H9 (cell line): ENCODE results near the gene LRP2. TPM values are rescaled to one million over a fixed set of nuclear protein-coding genes. Genes with fewer than 3 reads are reported as not detected.

Experiments
- DNase-seq: peaks from one replicate; pipeline ENCODE4 v3.0.0-alpha.2; 2017
- H2AFZ ChIP-seq: one replicate; pipeline ENCODE4 v1.6.1; 2013; ENCODE audit warnings: mild to moderate bottlenecking, low read length, control low read depth, moderate library complexity
- H2AK5ac ChIP-seq: 2 replicates; pipeline ENCODE4 v1.6.1; 2013; ENCODE audit warnings: low read length, control low read depth, mixed read lengths; ENCODE audit not compliant: insufficient read length
- H2BK120ac ChIP-seq: one replicate; pipeline ENCODE4 v1.6.1; 2013; ENCODE audit warnings: low read depth, mild to moderate bottlenecking, low read length, control low read depth, inconsistent platforms; ENCODE audit not compliant: poor library complexity, severe bottlenecking
- H2BK12ac ChIP-seq: 2 replicates; pipeline ENCODE4 v1.6.1; 2013; ENCODE audit warnings: low read length, control low read depth, mixed read lengths, low read depth; ENCODE audit not compliant: insufficient read length
- H2BK15ac ChIP-seq: 2 replicates; pipeline ENCODE4 v1.6.1; 2013; ENCODE audit warnings: low read depth, low read length, control low read depth
- H2BK20ac ChIP-seq: one replicate; pipeline ENCODE4 v1.6.1; 2013; ENCODE audit warnings: low read depth, mild to moderate bottlenecking, low read length, control low read depth, inconsistent platforms; ENCODE audit not compliant: poor library complexity, severe bottlenecking
- H2BK5ac ChIP-seq: 2 replicates; pipeline ENCODE4 v1.6.1; 2013; ENCODE audit warnings: low read length, control low read depth, mixed read lengths; ENCODE audit not compliant: insufficient read length
- H3K14ac ChIP-seq: 2 replicates; pipeline ENCODE4 v1.6.1; 2013; ENCODE audit warnings: low read length, control low read depth; ENCODE audit not compliant: insufficient read depth
- H3K18ac ChIP-seq: 2 replicates; pipeline ENCODE4 v1.6.1; 2013; ENCODE audit warnings: low read depth, mild to moderate bottlenecking, mixed read lengths, low read length, control low read depth; ENCODE audit not compliant: insufficient read length
- H3K23ac ChIP-seq: 2 replicates; pipeline ENCODE4 v1.6.1; 2013; ENCODE audit warnings: low read length, control low read depth, mixed read lengths, low read depth; ENCODE audit not compliant: insufficient read length
- H3K23me2 ChIP-seq: 2 replicates; pipeline ENCODE4 v1.6.1; 2013; ENCODE audit warnings: low read depth, mild to moderate bottlenecking, mixed read lengths, low read length, control low read depth; ENCODE audit not compliant: insufficient read length, poor library complexity, severe bottlenecking
- H3K27ac ChIP-seq: 2 replicates; pipeline ENCODE4 v1.5.1; 2013; ENCODE audit warnings: low read length, control low read depth, mixed read lengths, low read depth; ENCODE audit not compliant: insufficient read length
- H3K27me3 ChIP-seq: 2 replicates; pipeline ENCODE4 v1.6.1; 2013; ENCODE audit warnings: low read length, control low read depth, inconsistent platforms; ENCODE audit not compliant: insufficient read depth
- H3K4ac ChIP-seq: 2 replicates; pipeline ENCODE4 v1.6.1; 2013; ENCODE audit warnings: low read depth, mild to moderate bottlenecking, control low read depth, inconsistent platforms, low read length, moderate library complexity
- H3K4me1 ChIP-seq: 2 replicates; pipeline ENCODE4 v1.6.1; 2013; ENCODE audit warnings: low read length, control low read depth, inconsistent platforms; ENCODE audit not compliant: insufficient read depth
- H3K4me2 ChIP-seq: 2 replicates; pipeline ENCODE4 v1.6.1; 2013; ENCODE audit warnings: low read length, control low read depth, mixed read lengths; ENCODE audit not compliant: insufficient read length, insufficient read depth
- H3K56ac ChIP-seq: 2 replicates; pipeline ENCODE4 v1.6.1; 2013; ENCODE audit warnings: low read depth, mild to moderate bottlenecking, mixed read lengths, low read length, control low read depth; ENCODE audit not compliant: insufficient read length
- H3K79me1 ChIP-seq: 2 replicates; pipeline ENCODE4 v1.6.1; 2013; ENCODE audit warnings: low read depth, mild to moderate bottlenecking, moderate library complexity, low read length, control low read depth, inconsistent platforms; ENCODE audit not compliant: insufficient read depth, poor library complexity, severe bottlenecking
- H3K79me2 ChIP-seq: 2 replicates; pipeline ENCODE4 v1.6.1; 2013; ENCODE audit warnings: low read length, control low read depth, inconsistent platforms; ENCODE audit not compliant: insufficient read depth
- H3K9ac ChIP-seq: 2 replicates; pipeline ENCODE4 v1.6.1; 2013; ENCODE audit warnings: low read length, control low read depth, mixed read lengths; ENCODE audit not compliant: insufficient read length; ENCODE audit errors: extremely low read depth
- H3K9me3 ChIP-seq: one replicate; pipeline ENCODE4 v1.6.1; 2013; ENCODE audit warnings: low read depth, low read length, inconsistent platforms; ENCODE audit not compliant: control insufficient read depth
- H3T11ph ChIP-seq: one replicate; pipeline ENCODE4 v1.6.1; 2013; ENCODE audit warnings: mild to moderate bottlenecking, low read length, control low read depth, inconsistent platforms
- H4K20me1 ChIP-seq: one replicate; pipeline ENCODE4 v1.6.1; 2013; ENCODE audit not compliant: control insufficient read depth, insufficient read length, insufficient read depth
- H4K5ac ChIP-seq: 2 replicates; pipeline ENCODE4 v1.6.1; 2013; ENCODE audit warnings: low read depth, mild to moderate bottlenecking, mixed read lengths, low read length, control low read depth; ENCODE audit not compliant: insufficient read length
- H4K8ac ChIP-seq: replicated peaks from 2 replicates; pipeline ENCODE4 v1.6.1; 2013; ENCODE audit warnings: low read length, control low read depth, mixed read lengths, low read depth; ENCODE audit not compliant: insufficient read length
- H4K91ac ChIP-seq: 2 replicates; pipeline ENCODE4 v1.6.1; 2013; ENCODE audit warnings: low read depth, mild to moderate bottlenecking, moderate library complexity, mixed read lengths, low read length, control low read depth; ENCODE audit not compliant: insufficient read length
- H3K27ac Mint-ChIP-seq, 3 experiments: 2 replicates in 2 of 3; 3 replicates in 1 of 3; pipeline ENCODE4 v1.8.0; 2020 to 2021; ENCODE audit warnings: mixed read lengths in 3 of 3, mild to moderate bottlenecking in 1 of 3, moderate library complexity in 1 of 3
- H3K27me3 Mint-ChIP-seq: 2 replicates; pipeline ENCODE4 v1.8.0; 2021; ENCODE audit warnings: low read depth, mild to moderate bottlenecking, moderate library complexity, mixed read lengths
- H3K36me3 Mint-ChIP-seq, 3 experiments: 2 replicates in 2 of 3; 3 replicates in 1 of 3; pipeline ENCODE4 v1.8.0; 2020 to 2021; ENCODE audit warnings: low read depth in 3 of 3, mixed read lengths in 3 of 3; ENCODE audit not compliant: insufficient read depth in 1 of 3
- H3K4me1 Mint-ChIP-seq, 2 experiments: 2 replicates each; pipeline ENCODE4 v1.8.0; 2020; ENCODE audit warnings: mixed read lengths in 2 of 2
- H3K4me3 Mint-ChIP-seq, 2 experiments: 2 replicates in 1 of 2; 3 replicates in 1 of 2; pipeline ENCODE4 v1.8.0; 2020 to 2021; ENCODE audit warnings: mild to moderate bottlenecking in 2 of 2, mixed read lengths in 2 of 2, moderate library complexity in 1 of 2
- H3K9me3 Mint-ChIP-seq, 2 experiments: 2 replicates in 1 of 2; 3 replicates in 1 of 2; pipeline ENCODE4 v1.8.0; 2020; ENCODE audit warnings: mild to moderate bottlenecking in 2 of 2, mixed read lengths in 2 of 2, moderate library complexity in 1 of 2
- WGBS: extraction: QIAGEN DNeasy Blood & Tissue Kit; methylation state at CpG from one replicate; pipeline ENCODE4 v1.1.7; 2013; ENCODE audit warnings: missing lambda C conversion rate, low lambda C conversion rate, mixed read lengths; ENCODE audit not compliant: insufficient read length; ENCODE audit errors: extremely low coverage; 5-methylcytosine and 5-hydroxymethylcytosine counted together
- total RNA-seq: library from RNA; stranded (reverse); gene quantifications from 2 replicates; pipeline ENCODE4 v1.2.1, GENCODE V29; 2021
- TF ChIP-seq, protein P1 (sequence below): fragments of 200-600 bp; sonication (generic); conservative IDR thresholded peaks from 3 replicates; pipeline ENCODE4 v1.8.0; 2021; ENCODE audit warnings: antibody characterized with exemption, mild to moderate bottlenecking

Gene LRP2
- total RNA-seq, 1 experiment from 2014 or later, result 1.4 TPM

- Histone ChIP-seq H3K23me2 (no peaks in the 10 kb centered on the region), H4K20me1 (no peaks in the 10 kb centered on the region), H3K9me3 (no peaks in the 10 kb centered on the region), H3K27ac (no peak overlapping the region), H3K4me2 (no peak overlapping the region), H4K5ac (no peak overlapping the region), H3T11ph (no peak overlapping the region), H3K4me1 (no peaks in the 10 kb centered on the region; the same call in 1 of the 2 replicates), H2AFZ (no peak overlapping the region), H2BK20ac (no peak overlapping the region), H4K91ac (no peak overlapping the region), H2BK120ac (no peak overlapping the region), H3K56ac (no peak overlapping the region), H2BK15ac (no peak overlapping the region), H3K23ac (no peak overlapping the region), H3K79me2 (no peaks in the 10 kb centered on the region), H3K14ac (no peak overlapping the region), H2BK5ac (no peak overlapping the region), H3K4ac (no peak overlapping the region), H4K8ac (no peak overlapping the region), H3K27me3 (no peaks in the 10 kb centered on the region), H2AK5ac (no peak overlapping the region), H3K79me1 (no peaks in the 10 kb centered on the region), H3K9ac (no peak overlapping the region), H3K18ac (no peak overlapping the region), H2BK12ac (no peak overlapping the region)
- no peak overlapping the region for H3K27ac Mint-ChIP-seq
- no peaks in the 10 kb centered on the region; the same call in 1 of the 2 replicates for H3K27me3 Mint-ChIP-seq
- no peak for DNase-seq
- no CpG with 5 or more reads among the region's 2 CpGs for WGBS
- no peak overlapping the region for H3K4me3 Mint-ChIP-seq
- H3K36me3 Mint-ChIP-seq, result no peaks in the 10 kb centered on the region
- H3K9me3 Mint-ChIP-seq, result no peaks in the 10 kb centered on the region
- H3K4me1 Mint-ChIP-seq, result no peaks in the 10 kb centered on the region
- TF ChIP-seq, protein P1, sequence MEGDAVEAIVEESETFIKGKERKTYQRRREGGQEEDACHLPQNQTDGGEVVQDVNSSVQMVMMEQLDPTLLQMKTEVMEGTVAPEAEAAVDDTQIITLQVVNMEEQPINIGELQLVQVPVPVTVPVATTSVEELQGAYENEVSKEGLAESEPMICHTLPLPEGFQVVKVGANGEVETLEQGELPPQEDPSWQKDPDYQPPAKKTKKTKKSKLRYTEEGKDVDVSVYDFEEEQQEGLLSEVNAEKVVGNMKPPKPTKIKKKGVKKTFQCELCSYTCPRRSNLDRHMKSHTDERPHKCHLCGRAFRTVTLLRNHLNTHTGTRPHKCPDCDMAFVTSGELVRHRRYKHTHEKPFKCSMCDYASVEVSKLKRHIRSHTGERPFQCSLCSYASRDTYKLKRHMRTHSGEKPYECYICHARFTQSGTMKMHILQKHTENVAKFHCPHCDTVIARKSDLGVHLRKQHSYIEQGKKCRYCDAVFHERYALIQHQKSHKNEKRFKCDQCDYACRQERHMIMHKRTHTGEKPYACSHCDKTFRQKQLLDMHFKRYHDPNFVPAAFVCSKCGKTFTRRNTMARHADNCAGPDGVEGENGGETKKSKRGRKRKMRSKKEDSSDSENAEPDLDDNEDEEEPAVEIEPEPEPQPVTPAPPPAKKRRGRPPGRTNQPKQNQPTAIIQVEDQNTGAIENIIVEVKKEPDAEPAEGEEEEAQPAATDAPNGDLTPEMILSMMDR, result no peak
These were observed 179.8 kb downstream of the LRP2 start for GRCh38 chr2:169182573-169182972.
